Fibroblast of villous mesenchyme (primary cell): Measurements from ENCODE around the gene MTR. TPM values are rescaled to one million over a fixed set of nuclear protein-coding genes. Genes with fewer than 3 reads are reported as not detected.

Source experiments
- DNase-seq: peaks from one replicate; pipeline ENCODE4 v3.0.0-alpha.2; 2010; ENCODE audit warnings: low read depth
- H3K4me3 ChIP-seq: 2 replicates; pipeline ENCODE4 v1.5.1; 2011; ENCODE audit warnings: low read depth, mild to moderate bottlenecking, low read length
- total RNA-seq: library from RNA; depleted of rRNA; stranded (reverse); fragments of >200 nt; gene quantifications from 2 replicates; pipeline ENCODE4 v1.2.3, GENCODE V29; 2012
- TF ChIP-seq, protein P1 (sequence below): IDR thresholded peaks from 2 replicates; pipeline ENCODE4 v1.5.1; 2012; ENCODE audit warnings: low read depth, mild to moderate bottlenecking, low read length; ENCODE audit not compliant: insufficient read depth

The MTR gene
- total RNA-seq, 1 donor: 34.5 TPM

DNA sequence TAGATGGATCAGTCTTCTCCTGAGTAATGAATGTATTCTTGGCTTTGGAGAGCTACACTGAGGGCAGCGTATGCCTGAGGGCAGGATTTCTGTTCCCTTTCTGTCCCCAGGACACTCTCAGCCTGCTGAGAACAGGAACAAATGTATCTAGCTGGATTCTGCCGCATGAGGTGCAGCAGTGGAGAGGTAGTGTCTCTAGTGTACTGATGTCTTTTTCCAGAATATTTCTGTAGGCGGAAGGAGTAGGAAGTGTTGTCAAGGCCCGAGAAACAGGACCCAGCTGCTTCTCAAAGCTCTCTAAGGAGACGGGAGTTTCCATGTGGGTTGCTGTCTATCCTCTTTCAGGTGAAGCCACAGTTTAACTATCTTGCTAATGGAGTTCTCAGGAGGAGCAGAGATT is 143.7 kb downstream of the MTR start:
- no peak overlapping the region for H3K4me3 ChIP-seq
- no peak for DNase-seq
- TF ChIP-seq, protein P1, sequence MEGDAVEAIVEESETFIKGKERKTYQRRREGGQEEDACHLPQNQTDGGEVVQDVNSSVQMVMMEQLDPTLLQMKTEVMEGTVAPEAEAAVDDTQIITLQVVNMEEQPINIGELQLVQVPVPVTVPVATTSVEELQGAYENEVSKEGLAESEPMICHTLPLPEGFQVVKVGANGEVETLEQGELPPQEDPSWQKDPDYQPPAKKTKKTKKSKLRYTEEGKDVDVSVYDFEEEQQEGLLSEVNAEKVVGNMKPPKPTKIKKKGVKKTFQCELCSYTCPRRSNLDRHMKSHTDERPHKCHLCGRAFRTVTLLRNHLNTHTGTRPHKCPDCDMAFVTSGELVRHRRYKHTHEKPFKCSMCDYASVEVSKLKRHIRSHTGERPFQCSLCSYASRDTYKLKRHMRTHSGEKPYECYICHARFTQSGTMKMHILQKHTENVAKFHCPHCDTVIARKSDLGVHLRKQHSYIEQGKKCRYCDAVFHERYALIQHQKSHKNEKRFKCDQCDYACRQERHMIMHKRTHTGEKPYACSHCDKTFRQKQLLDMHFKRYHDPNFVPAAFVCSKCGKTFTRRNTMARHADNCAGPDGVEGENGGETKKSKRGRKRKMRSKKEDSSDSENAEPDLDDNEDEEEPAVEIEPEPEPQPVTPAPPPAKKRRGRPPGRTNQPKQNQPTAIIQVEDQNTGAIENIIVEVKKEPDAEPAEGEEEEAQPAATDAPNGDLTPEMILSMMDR: no peak

DNA sequence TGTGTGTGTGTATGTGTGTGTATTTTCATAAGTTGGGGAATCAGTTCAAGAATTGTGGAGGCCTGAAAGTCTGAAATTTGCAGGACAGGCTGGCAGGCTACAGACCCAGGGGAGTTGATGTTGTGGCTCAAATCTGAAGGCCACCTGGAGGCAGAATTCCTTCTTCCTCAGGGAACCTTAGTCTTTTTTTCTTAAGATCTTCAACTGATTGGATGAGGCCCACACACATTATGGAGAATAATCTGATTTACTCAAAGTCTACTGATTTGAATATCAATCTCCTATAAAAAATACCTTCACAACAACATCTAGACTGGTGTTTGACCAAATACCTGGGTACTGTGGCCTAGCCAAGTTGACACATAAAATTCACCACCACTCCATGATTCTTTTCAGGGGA is 147.3 kb downstream of the MTR start:
- DNase-seq: no peak
- H3K4me3 ChIP-seq: no peak overlapping the region
- TF ChIP-seq, protein P1: no peak

DNA sequence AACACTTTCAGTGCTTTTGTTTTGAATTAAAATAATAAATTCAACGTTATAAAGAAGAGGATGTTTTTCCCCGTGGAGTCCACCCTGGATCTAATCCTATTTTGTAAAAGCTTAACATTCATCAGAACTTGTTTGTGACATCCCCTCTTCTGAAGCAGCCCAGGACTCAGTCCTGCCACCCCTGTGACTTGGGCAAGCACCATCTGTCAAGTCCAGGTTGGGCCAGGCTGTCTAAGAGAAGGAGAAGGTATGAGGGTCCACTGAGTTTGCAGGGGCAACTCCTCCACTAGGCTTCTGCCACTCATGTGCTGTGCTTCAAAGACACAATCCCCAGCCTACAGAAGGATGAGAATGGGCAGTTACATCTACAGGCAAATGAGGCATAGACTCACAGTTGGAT is 149.5 kb downstream of the MTR start:
- H3K4me3 ChIP-seq: no peak overlapping the region
- TF ChIP-seq, protein P1: no peak
- DNase-seq: no peak

DNA sequence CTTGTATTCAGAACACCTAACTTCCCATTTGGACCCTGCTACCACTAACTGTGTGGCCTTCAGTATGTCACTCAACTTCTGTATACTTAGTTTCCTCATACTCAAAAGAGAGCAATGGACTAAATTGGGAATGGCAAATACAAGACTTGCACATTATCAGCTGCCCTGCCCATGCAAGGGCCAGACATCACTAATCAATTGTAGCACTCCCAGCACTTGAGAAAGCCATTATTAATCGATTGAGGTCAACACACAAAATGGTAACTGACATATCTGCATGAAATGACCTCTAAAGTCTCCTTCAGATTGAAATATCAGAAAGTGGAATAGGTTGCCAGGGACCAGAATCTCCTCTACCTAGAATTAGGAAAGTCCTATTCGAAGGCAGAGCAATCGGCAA is 149.9 kb downstream of the MTR start:
- DNase-seq: no peak
- TF ChIP-seq, protein P1: no peak
- H3K4me3 ChIP-seq: no peak overlapping the region

DNA sequence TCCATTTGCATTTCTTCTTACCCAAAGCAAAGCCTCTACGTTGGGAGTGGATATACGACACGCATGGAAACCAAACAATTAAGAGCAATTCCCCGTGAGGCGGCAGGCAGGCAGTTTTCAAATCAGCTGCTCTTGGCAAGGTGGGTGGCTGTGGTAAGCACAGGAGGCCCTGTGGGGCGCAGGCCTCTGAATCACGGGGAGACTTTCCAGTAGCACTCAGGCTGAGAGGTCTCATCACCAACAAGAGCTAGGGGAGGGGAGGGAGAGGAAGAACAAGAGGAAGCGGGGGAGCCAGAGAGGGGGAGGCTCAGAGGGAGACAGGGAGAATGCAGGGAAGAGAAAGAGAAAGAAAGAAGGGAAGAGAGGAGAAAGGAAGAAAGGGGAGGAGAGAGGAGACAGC is 152.7 kb downstream of the MTR start:
- no peak overlapping the region for H3K4me3 ChIP-seq
- DNase-seq: no peak
- TF ChIP-seq, protein P1: no peak

DNA sequence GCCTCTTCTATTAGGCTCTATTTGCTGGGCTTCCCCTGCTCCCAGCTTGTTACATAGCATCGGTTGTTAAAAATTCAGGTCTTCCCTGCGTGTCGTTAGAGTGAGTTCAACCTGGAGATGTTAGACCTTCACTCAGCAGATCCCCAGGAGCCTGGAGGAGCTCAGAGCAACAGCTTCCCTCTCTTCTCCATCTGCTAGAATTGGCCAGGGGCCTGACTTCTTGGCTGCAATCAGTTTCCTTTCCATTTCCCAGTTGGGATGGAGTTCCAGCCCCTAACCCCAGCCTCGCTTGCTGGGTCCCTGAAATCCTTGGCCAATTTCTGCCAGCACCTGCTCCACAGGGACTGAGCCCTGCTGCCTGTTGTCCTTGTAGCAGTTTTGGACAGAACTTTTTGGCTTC is 153.3 kb downstream of the MTR start:
- no peak for DNase-seq
- TF ChIP-seq, protein P1: no peak
- H3K4me3 ChIP-seq: no peak overlapping the region

DNA sequence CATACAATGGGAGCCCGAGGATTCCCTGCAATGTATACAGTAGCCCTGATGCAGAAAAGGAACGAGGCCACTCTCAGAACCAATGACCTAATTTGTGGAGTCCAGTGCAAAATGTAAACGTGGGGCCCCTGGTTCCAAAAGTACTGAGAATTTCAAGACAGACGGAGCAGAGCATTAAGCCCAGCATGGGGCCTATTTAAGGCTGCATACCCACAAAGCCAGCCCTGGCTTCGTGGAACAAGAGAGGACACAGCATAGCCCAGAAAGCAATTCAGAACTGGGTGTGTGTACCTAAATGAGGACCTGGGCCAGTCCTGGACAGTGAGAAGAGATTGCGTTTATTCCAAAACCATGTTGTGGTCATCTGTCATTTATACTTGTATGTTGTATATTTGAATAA is 153.9 kb downstream of the MTR start:
- TF ChIP-seq, protein P1: no peak
- H3K4me3 ChIP-seq: no peak overlapping the region
- DNase-seq: no peak
